ENCODE data around the gene LRIT3. TPM values are rescaled to one million over a fixed set of nuclear protein-coding genes. Genes with fewer than 3 reads are reported as not detected.

Gene LRIT3
- total and polyA plus RNA-seq, 2 of the 8 experiments (the other 6 are each of a cell fraction or from before 2014, with no cell fraction given): 0.11 TPM; not detected in 1

DNA sequence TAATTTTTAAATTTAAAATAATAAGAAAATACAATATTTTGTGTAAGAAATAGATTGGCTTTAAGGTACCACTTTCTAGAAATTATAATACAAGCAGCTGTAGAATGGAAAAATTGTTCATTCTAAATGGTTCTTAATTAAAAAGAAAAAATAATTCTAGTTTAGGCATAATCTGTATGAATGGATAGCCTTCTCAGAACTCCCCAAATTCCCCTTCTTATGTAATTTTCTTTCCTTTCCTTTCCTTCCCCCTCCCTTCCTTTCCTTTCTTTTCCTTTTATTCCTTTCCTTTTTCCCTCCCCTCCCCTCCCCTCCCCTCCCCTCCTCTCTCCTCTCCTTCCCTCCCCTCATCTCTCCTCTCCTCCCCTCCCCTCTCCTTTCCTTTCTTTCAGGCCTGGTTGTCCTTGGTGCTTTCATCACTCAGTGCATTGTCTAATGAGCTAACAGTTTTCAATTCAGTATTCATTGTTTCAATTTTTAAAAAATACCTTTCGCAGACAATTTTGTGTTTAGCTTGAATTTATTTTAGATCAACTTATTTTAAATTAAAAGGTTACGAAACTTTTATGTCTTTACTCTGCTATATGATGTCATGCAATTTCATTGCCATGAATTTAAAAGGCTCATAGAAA is 28.8 kb downstream of the LRIT3 start:
- Histone ChIP-seq H3K56ac (replicated peaks; ENCODE audit: insufficient read length, low read depth, low read length) (no peak overlapping the region), H4K91ac (replicated peaks; ENCODE audit: insufficient read length, low read length) (no peak overlapping the region), H3K4ac (replicated peaks; ENCODE audit: insufficient read length, low read depth, low read length) (no peak overlapping the region), H2BK12ac (ENCODE audit: low read depth, low read length) (no peak overlapping the region), H2BK120ac (replicated peaks; ENCODE audit: low read depth, low read length) (no peak overlapping the region), H4K5ac (ENCODE audit: insufficient read length, low read depth, low read length) (no peak overlapping the region), H3K4me2 (ENCODE audit: insufficient read depth in 1 of 2, low read depth in 2 of 2, low read length in 2 of 2) (no peak overlapping the region), H2AK5ac (ENCODE audit: low read depth, low read length) (no peak overlapping the region), H3K9ac (replicated peaks in 1 of 4; ENCODE audit: extremely low read depth in 1 of 4, low read depth in 3 of 4, low read length in 3 of 4) (no peak overlapping the region), H3K23me2 (ENCODE audit: low read depth, low read length) (no peaks in the 10 kb centered on the region), H3K79me1 (ENCODE audit: low read depth, low read length) (no peaks in the 10 kb centered on the region), H4K20me1 (replicated peaks in 1 of 2; ENCODE audit: control insufficient read depth in 1 of 2, insufficient read depth in 2 of 2, low read length in 2 of 2) (no peaks in the 10 kb centered on the region), H3K23ac (ENCODE audit: insufficient read length) (no peak overlapping the region), H2BK5ac (ENCODE audit: low read depth, low read length) (no peak overlapping the region), H2AFZ (ENCODE audit: low read length) (no peak overlapping the region), H4K8ac (ENCODE audit: extremely low read depth, insufficient read depth, low read length) (no peak overlapping the region), H2BK20ac (ENCODE audit: low read length) (no peak overlapping the region), H3K36me3 (ENCODE audit: control insufficient read depth in 2 of 4, insufficient read depth in 4 of 4, low read length in 3 of 4) (no peaks in the 10 kb centered on the region), H3K18ac (ENCODE audit: extremely low read depth, low read length) (no peak overlapping the region), H2BK15ac (ENCODE audit: low read length) (no peak overlapping the region), H3K4me3 (ENCODE audit: extremely low read depth in 1 of 4, insufficient read depth in 2 of 4, low read depth in 3 of 4, low read length in 4 of 4) (no peak overlapping the region), H3K79me2 (ENCODE audit: control insufficient read depth in 1 of 2, insufficient read depth in 2 of 2, low read length in 2 of 2) (no peaks in the 10 kb centered on the region), H3K4me1 (replicated peaks in 1 of 4; ENCODE audit: control insufficient read depth in 3 of 4, insufficient read depth in 4 of 4, low read length in 3 of 4) (no peaks in the 10 kb centered on the region), H3K27ac (ENCODE audit: low read depth, low read length) (no peak overlapping the region), H3K27me3 (replicated peaks in 1 of 4; ENCODE audit: control insufficient read depth in 3 of 4, extremely low read depth in 1 of 4, insufficient read depth in 3 of 4, low read length in 3 of 4) (no peaks in the 10 kb centered on the region), H3K14ac (ENCODE audit: insufficient read length) (no peak overlapping the region), H3K9me3 (ENCODE audit: insufficient read depth in 2 of 2, low read depth in 1 of 2, low read length in 1 of 2) (no peaks in the 10 kb centered on the region)
- ChIA-PET CTCF (ENCODE audit: partially characterized antibody) (interaction anchor here (1.1 kb wide), 1 partner anchor 72 kb away, joined by 4 read pairs; no protein-coding TSS in a partner anchor), POLR2A (ENCODE audit: partially characterized antibody) (no interaction called here)
- WGBS, 2 experiments (ENCODE audit: extremely low coverage in 1 of 2, insufficient coverage in 1 of 2, insufficient read length in 1 of 2, insufficient replicate concordance in 2 of 2, low coverage in 1 of 2, low lambda C conversion rate in 2 of 2, missing lambda C conversion rate in 1 of 2): 92% methylated on average over 2 of the region's 2 CpGs; no CpG with 5 or more reads in 1 of the 2 experiments
- DNase-seq (ENCODE audit: low read depth in 1 of 2, low spot score in 2 of 2) (no peak), FAIRE-seq (no peak)
- TF ChIP-seq TAF7 (optimal IDR thresholded peaks at IDR 0.05; ENCODE audit: borderline replicate concordance, low read depth, low read length): no peak
- TF ChIP-seq RFX5 (IDR thresholded peaks at IDR 0.05; ENCODE audit: borderline replicate concordance, low read depth, low read length): no peak
- no peak for TF ChIP-seq TEAD4 (IDR thresholded peaks at IDR 0.05; ENCODE audit: low read depth, low read length)
- no peak for TF ChIP-seq NANOG (IDR thresholded peaks at IDR 0.05; ENCODE audit: insufficient read depth, low read depth, low read length, poor library complexity, severe bottlenecking)
- no peak for TF ChIP-seq TBP (IDR thresholded peaks at IDR 0.05; ENCODE audit: low read depth, low read length)
- TF ChIP-seq GABPA (IDR thresholded peaks at IDR 0.05; ENCODE audit: borderline replicate concordance, insufficient read depth, low read length): no peak
- no peak for TF ChIP-seq SP1 (IDR thresholded peaks at IDR 0.05; ENCODE audit: low read depth, low read length)
- no peak for TF ChIP-seq ATF2 (IDR thresholded peaks at IDR 0.05; ENCODE audit: low read length)
- TF ChIP-seq POLR2A (IDR thresholded peaks at IDR 0.05; ENCODE audit: control extremely low read depth in 1 of 2, low read depth in 2 of 2, low read length in 2 of 2): no peak
- TF ChIP-seq, protein P1, sequence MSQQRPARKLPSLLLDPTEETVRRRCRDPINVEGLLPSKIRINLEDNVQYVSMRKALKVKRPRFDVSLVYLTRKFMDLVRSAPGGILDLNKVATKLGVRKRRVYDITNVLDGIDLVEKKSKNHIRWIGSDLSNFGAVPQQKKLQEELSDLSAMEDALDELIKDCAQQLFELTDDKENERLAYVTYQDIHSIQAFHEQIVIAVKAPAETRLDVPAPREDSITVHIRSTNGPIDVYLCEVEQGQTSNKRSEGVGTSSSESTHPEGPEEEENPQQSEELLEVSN (IDR thresholded peaks at IDR 0.05): no peak
- no peak for TF ChIP-seq RBBP5 (IDR thresholded peaks at IDR 0.05; ENCODE audit: borderline replicate concordance, low read depth, low read length)
- TF ChIP-seq SRF (IDR thresholded peaks at IDR 0.05; ENCODE audit: low read depth, low read length): no peak

Data from H1 (cell line).